ENCODE data around the gene MAP1LC3B.

The MAP1LC3B gene

DNA sequence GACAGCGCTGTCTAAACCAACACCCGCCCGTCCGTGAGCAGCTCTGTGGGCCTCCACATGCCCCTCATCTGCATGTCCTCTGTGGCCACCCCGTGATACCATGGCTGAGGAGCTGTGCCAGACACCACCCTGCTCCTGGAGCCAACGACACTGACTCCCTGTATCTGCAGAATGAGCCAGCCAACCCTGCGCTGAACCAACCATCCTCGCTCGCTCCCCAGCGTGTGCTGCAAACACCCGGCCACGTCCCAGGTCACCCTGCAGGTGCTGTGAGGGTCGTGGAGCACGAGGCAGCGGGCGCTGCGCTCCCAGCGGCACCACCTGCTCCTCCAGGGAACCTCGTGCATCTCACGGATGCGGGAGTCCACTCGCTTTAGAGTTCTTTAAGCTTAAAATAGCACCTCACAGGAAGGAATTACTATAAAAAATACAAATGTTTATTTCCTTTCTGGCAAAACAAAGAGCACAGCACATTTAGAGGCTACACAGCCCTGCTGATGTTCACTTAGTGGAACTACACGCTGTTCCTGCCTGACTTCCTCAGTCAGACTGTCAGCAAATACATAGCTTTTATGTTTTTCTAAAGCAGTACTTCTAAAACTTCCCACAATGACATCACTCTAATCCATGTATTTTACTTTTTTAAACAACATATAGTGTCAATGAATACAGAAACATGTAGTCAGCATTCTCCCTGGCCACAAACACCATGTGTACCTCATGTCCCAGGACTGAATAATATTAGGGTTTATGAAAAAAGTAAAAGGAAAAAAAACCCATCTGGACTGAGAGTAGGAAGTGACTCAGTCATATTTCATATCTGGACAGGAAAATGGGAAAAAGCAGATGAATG is 43.5 kb downstream of the MAP1LC3B start:
- peak; percentile 97 for DNase-seq

- peak; percentile 40 for DNase-seq
These were observed 44.4 kb downstream of the MAP1LC3B start for GRCh38 chr16:87436225-87437172.

DNA sequence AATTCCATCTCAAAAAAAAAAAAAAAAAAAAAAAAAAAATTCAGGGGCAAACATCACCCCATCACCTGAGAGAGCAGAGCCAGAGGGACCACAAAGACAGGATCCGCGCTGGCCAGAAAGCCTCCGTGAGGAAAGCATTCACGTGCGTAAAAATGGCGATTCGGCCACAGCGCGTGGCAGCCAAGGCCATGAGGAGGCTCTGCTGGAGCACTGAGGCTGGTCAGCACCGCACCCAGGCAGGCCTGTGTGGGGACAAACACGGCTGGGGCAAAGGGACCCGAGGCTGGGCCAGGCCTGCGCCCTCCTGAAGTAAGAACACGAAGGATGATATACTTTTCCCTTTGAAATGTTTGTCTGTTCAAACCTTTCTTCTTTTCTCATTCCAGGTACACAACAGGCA is 45.2 kb downstream of the MAP1LC3B start:
- no peak for DNase-seq

- no peak for DNase-seq
These were observed 45.9 kb downstream of the MAP1LC3B start for GRCh38 chr16:87437911-87438610.

DNA sequence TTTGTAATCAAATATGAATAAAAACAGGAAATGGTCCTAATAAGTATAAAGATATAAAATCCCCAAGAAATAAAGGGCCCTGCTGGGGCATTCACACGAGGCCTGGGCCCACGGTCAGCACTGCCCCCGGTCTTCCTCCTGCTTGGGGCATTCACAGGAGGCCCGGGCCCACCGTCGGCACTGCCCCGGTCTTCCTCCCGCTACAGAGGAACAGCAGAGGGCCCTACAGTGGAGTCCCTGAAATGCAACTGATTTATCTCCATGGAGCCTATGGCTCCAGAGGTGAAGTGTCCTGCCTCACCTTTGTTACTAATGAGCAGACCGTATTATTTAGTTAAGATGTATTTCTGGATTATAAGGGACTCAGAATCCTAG is 46.5 kb downstream of the MAP1LC3B start:
- DNase-seq, result no peak

DNA sequence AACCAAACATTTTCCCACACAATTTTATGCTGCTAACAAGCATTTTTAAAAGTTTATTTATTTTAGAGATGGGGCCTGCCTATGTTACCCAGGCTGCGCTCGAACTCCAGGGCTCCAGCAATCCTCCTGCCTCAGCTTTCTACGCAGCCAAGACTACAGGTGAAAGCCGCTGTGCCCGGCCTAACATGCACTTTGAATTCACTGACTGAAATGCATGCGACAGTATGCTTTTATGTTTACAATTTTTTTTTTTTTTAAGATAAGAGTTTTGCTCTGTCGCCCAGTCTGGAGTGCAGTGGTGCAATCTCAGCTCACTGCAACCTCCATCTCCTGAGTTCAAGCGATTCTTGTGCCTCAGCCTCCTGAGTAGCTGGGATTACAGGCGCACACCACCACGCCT is 47.8 kb downstream of the MAP1LC3B start:
- DNase-seq, result no peak

GRCh38 chr16:87441886-87442580 is 49.9 kb downstream of the MAP1LC3B start:
- DNase-seq, result peak; percentile 59

GRCh38 chr16:87442581-87442966 is 50.4 kb downstream of the MAP1LC3B start:
- no peak for DNase-seq

- no peak for DNase-seq
These were observed 50.9 kb downstream of the MAP1LC3B start for GRCh38 chr16:87443016-87443415.

DNA sequence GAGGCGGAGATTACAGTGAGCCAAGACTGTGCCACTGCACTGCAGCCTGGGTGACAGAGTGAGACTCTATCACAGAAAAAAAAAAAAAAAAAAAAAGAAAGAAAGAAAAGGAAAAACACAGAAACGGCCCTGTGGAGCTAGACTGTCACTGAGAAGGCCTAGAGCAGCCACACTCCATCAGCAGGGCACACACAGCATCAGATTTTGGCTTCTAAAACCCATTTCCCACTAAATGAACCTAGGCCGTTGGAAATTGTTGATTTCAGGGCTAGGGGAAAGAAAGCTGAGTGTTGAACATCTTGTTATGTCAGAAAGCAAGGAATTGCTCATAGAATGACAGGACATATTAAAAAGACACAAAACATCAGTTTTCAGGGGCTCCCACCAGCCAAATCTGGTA is 51.8 kb downstream of the MAP1LC3B start:
- DNase-seq, result no peak

DNA sequence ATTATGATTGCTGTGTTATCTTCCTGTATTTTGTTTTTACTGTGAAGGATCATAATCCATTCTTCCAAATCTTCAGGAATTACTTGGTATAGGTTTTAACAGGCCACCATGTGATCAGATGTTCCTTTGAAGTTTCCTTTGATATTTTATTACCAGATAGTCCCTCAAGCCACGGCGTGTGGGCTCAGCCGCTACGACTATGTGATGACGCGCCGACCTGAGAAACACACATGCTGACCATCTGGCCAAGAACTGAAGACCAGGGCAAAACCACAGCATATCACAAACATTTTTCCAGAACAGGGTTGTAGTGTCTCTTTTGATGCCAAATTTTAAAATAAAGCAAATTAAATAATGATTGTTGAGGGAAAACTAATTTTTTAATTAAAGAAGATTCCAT is 53.4 kb downstream of the MAP1LC3B start:
- peak; percentile 51 for DNase-seq

DNA sequence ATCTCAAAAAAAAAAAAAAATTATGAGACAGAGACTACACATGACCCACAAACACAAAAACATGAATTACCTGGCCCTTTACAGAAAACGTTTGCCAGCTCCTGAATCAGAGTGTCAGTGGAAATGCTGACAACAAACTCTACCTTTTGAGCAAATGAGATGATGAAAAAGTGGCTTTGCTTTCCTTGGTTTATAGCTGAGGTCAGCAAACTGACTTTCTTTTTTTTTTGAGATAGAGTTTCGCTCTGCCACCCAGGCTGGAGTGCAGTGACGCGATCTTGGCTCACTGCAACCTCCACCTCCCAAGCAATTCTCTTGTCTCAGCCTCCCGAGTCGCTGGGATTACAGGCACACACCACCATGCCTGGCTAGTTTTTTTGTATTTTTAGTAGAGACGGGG is 54.3 kb downstream of the MAP1LC3B start:
- DNase-seq, result no peak

- peak; percentile 85 for DNase-seq
These were observed 55.2 kb downstream of the MAP1LC3B start for GRCh38 chr16:87447323-87447722.

DNA sequence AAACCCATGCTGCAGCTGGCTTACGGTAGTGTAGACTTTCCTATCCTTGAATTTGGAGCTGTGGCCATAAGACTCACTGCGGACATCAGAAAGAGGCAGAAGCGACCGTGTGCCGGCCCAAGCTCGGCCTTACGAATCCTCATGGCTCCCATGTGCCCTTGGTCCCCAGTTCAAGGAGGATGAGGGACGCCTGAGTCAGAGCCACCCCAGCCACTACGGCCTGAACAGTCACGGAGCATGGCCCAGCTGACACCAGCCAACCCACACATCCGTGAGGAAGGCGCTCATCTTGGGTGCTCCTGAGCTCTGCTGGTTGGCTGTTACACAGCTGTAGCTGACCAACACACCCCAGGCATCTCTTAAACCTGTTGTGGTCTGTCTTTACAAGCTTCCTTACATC is 56.7 kb downstream of the MAP1LC3B start:
- no peak for DNase-seq

- DNase-seq, result no peak
These were observed 59.6 kb downstream of the MAP1LC3B start for GRCh38 chr16:87451563-87452210.

GRCh38 chr16:87453326-87453725 is 61.2 kb downstream of the MAP1LC3B start:
- no peak for DNase-seq
